Left renal pelvis (tissue), 4 donors: ENCODE data around the gene IFT172. TPM values are rescaled to one million over a fixed set of nuclear protein-coding genes. Genes with fewer than 3 reads are reported as not detected.
A peak's percentile ranks its signal among the peaks of the same experiment; 100 is the strongest.
"Not testable (repeated sequence)": the region's sequence is repeated elsewhere in the genome, so short reads cannot be mapped to it uniquely, and the experiment has no call there.

Experiments used
- DNase-seq, 4 donors: peaks; one replicate each; pipeline ENCODE4 v3.0.0-alpha.2; 2013; ENCODE audit warnings: low read depth in 4 of 4, low spot score in 3 of 4
- polyA plus RNA-seq, 4 donors: library from polyadenylated mRNA; unstranded; fragments of 120-200 nt; gene quantifications; one replicate each; pipeline ENCODE4 v1.2.1, GENCODE V29; 2013; ENCODE audit not compliant: insufficient read length in 4 of 4

Gene IFT172
- polyA plus RNA-seq, 4 donors, result 32.9 to 61.0 (median 45.3) TPM

- DNase-seq, result peak; percentile 82 to 89 (median 88)
Observed at GRCh38 chr2:27428213-27428977, 61.1 kb downstream of the IFT172 start, which contains the start of gene NRBP1. Gene NRBP1, plus strand, starts transcription at chr2:27428631. Its CDS starts 4,643 bp downstream, at chr2:27433274.

GRCh38 chr2:27427863-27428212, 61.7 kb downstream of the IFT172 start:
- no peak for DNase-seq

GRCh38 chr2:27425039-27425438, 64.5 kb downstream of the IFT172 start:
- not testable (repeated sequence) for DNase-seq

- DNase-seq, result no peak
Observed at GRCh38 chr2:27422958-27423357, 66.6 kb downstream of the IFT172 start.

GRCh38 chr2:27421660-27422250, 67.8 kb downstream of the IFT172 start:
- no peak for DNase-seq

GRCh38 chr2:27420996-27421395, 68.5 kb downstream of the IFT172 start:
- DNase-seq, result no peak

GRCh38 chr2:27416151-27416550, 73.4 kb downstream of the IFT172 start:
- no peak for DNase-seq

- DNase-seq, result no peak
Observed at GRCh38 chr2:27412419-27413152, 77.0 kb downstream of the IFT172 start.

GRCh38 chr2:27409321-27410073, 80.0 kb downstream of the IFT172 start, which contains the start of gene PPM1G:
Gene PPM1G, minus strand, starts transcription at chr2:27409591. Its CDS starts 169 bp downstream, at chr2:27409422.
- DNase-seq, result peak; percentile 83 to 88 (median 86)

GRCh38 chr2:27408601-27409320, 80.8 kb downstream of the IFT172 start:
- no peak for DNase-seq

GRCh38 chr2:27407798-27408491, 81.6 kb downstream of the IFT172 start:
- no peak for DNase-seq

- no peak for DNase-seq
Observed at GRCh38 chr2:27400348-27401135, 89.0 kb downstream of the IFT172 start.

GRCh38 chr2:27398962-27399361, 90.6 kb downstream of the IFT172 start:
- no peak for DNase-seq

Other genes with a start within 250 kb of the IFT172 start
- gene SLC30A3, start 226.7 kb downstream of the IFT172 start, polyA plus RNA-seq, result 1 to 10 TPM in 3 of 4 donors, under 1 TPM in 1; 0.98 to 8.7 (median 5.3) TPM
- gene DNAJC5G, start 214.3 kb downstream of the IFT172 start, polyA plus RNA-seq, result 1 to 10 TPM in 1 of 4 donors, under 1 TPM in 3; 0.18 to 1.7 (median 0.46) TPM
- gene TRIM54, start 207.3 kb downstream of the IFT172 start, polyA plus RNA-seq, result 1 to 10 TPM in 3 of 4 donors, under 1 TPM in 1; 0.07 to 6.4 (median 3.9) TPM
- 1 to 10 TPM in 2 of 4 donors, under 1 TPM in 2; 0.53 to 1.3 (median 0.88) TPM for gene UCN, start 181.3 kb downstream of the IFT172 start, polyA plus RNA-seq
- gene MPV17, start 166.6 kb downstream of the IFT172 start, polyA plus RNA-seq, result 10 to 100 TPM; 72.0 to 89.4 (median 81.4) TPM
- 10 to 100 TPM; 50.5 to 77.6 (median 70.3) TPM for gene GTF3C2, start 133.0 kb downstream of the IFT172 start, polyA plus RNA-seq
- 10 to 100 TPM; 37.5 to 59.3 (median 48.2) TPM for gene EIF2B4, start 119.4 kb downstream of the IFT172 start, polyA plus RNA-seq
- gene SNX17, start 119.1 kb downstream of the IFT172 start, polyA plus RNA-seq, result 100 to 1,000 TPM in 3 of 4 donors, 10 to 100 TPM in 1; 92.7 to 112 (median 102) TPM
- gene ZNF513, start 109.0 kb downstream of the IFT172 start, polyA plus RNA-seq, result 10 to 100 TPM; 13.3 to 22.4 (median 15.2) TPM
- 10 to 100 TPM; 68.7 to 96.4 (median 94.3) TPM for gene PPM1G, start 80.2 kb downstream of the IFT172 start, polyA plus RNA-seq
- gene NRBP1, start 61.1 kb downstream of the IFT172 start, polyA plus RNA-seq, result 100 to 1,000 TPM; 123 to 164 (median 134) TPM
- 1 to 10 TPM; 2.7 to 8.3 (median 6.5) TPM for gene KRTCAP3, start 47.4 kb downstream of the IFT172 start, polyA plus RNA-seq
- 10 to 100 TPM in 1 of 4 donors, 1 to 10 TPM in 3; 7.0 to 11.5 (median 8.1) TPM for gene FNDC4, start 5.5 kb upstream of the IFT172 start, polyA plus RNA-seq
- under 1 TPM in 3 of 4 donors, not detected in 1; 0.14 to 0.18 (median 0.16) TPM for gene GCKR, start 7.1 kb upstream of the IFT172 start, polyA plus RNA-seq
- 10 to 100 TPM; 63.2 to 85.5 (median 76.7) TPM for gene ZNF512, start 93.3 kb upstream of the IFT172 start, polyA plus RNA-seq
- gene CCDC121, start 139.3 kb upstream of the IFT172 start, polyA plus RNA-seq, result 10 to 100 TPM; 11.1 to 15.3 (median 13.2) TPM
- gene GPN1, start 139.3 kb upstream of the IFT172 start, polyA plus RNA-seq, result 10 to 100 TPM; 49.7 to 68.5 (median 58.1) TPM
- gene SUPT7L, start 173.9 kb upstream of the IFT172 start, polyA plus RNA-seq, result 10 to 100 TPM; 45.4 to 67.7 (median 58.4) TPM
- 10 to 100 TPM; 23.5 to 36.7 (median 34.4) TPM for gene SLC4A1AP, start 174.1 kb upstream of the IFT172 start, polyA plus RNA-seq